BJ (cell line): ENCODE results near the gene NPY4R2. TPM values are rescaled to one million over a fixed set of nuclear protein-coding genes. Genes with fewer than 3 reads are reported as not detected.
"Not testable (repeated sequence)": the region's sequence is repeated elsewhere in the genome, so short reads cannot be mapped to it uniquely, and the experiment has no call there.

Experiments used
- CTCF ChIA-PET: fragments of 350-600 bp; formaldehyde crosslinking; extraction: SDS; loops from one replicate; lab custom pipeline; 2021; ENCODE audit warnings: antibody characterized with exemption, inconsistent platforms; lab: Yijun Ruan, JAX
- POLR2A ChIA-PET: fragments of 300-600 bp; sonication (Branson Sonifier 250); formaldehyde crosslinking; extraction: SDS; loops from one replicate; lab custom pipeline; 2021; ENCODE audit warnings: antibody characterized with exemption; lab: Charles Lee
- DNase-seq: peaks from one replicate; pipeline ENCODE4 v3.0.0-alpha.2; 2011; ENCODE audit warnings: low read depth
- H3K27me3 ChIP-seq: 2 replicates; pipeline ENCODE4 v1.6.0; 2011; ENCODE audit warnings: low read length; ENCODE audit not compliant: control insufficient read depth, insufficient read depth
- H3K36me3 ChIP-seq: 2 replicates; pipeline ENCODE4 v1.5.1; 2011; ENCODE audit warnings: low read length; ENCODE audit not compliant: control insufficient read depth, insufficient read depth
- H3K4me3 ChIP-seq: 2 replicates; pipeline ENCODE4 v1.5.1; 2011; ENCODE audit warnings: low read depth, mild to moderate bottlenecking, control low read depth, low read length
- polyA plus RNA-seq: library from polyadenylated mRNA; depleted of rRNA; stranded (reverse); fragments of >200 nt; gene quantifications from 2 replicates; pipeline ENCODE4 v1.2.3, GENCODE V29; 2011

Gene NPY4R2
- polyA plus RNA-seq, 1 experiment, result 0.04 TPM

DNA sequence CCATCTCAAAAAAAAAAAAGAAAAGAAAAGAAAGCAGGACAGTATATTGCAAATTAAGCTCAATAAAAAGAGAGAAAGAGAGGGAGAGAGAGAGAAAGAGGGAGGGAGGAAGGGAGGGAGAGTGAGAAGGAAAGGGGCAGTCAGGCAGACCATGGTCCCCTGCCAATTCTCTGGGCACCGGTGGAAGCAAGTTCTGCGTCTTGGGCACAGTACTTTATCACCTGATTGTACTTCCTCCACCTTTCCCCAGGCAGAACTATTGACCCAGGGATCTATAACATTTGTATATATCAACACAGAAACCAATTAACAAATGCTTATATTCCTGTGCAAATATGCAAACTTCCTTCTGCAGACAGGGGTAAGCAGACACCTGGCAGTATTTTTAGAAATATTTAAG, 22.4 kb downstream of the NPY4R2 start:
- H3K27me3 ChIP-seq, CTCF ChIA-PET, H3K36me3 ChIP-seq, DNase-seq, POLR2A ChIA-PET, H3K4me3 ChIP-seq: not testable (repeated sequence)

GRCh38 chr10:47941379-47941778, 22.9 kb downstream of the NPY4R2 start:
- H3K27me3 ChIP-seq, POLR2A ChIA-PET, H3K4me3 ChIP-seq, DNase-seq, CTCF ChIA-PET, H3K36me3 ChIP-seq: not testable (repeated sequence)

GRCh38 chr10:47942351-47943019, 24.0 kb downstream of the NPY4R2 start:
- H3K27me3 ChIP-seq, DNase-seq, POLR2A ChIA-PET, H3K4me3 ChIP-seq, CTCF ChIA-PET, H3K36me3 ChIP-seq: not testable (repeated sequence)

GRCh38 chr10:47943328-47943727, 24.9 kb downstream of the NPY4R2 start:
- POLR2A ChIA-PET, result not testable (repeated sequence)

DNA sequence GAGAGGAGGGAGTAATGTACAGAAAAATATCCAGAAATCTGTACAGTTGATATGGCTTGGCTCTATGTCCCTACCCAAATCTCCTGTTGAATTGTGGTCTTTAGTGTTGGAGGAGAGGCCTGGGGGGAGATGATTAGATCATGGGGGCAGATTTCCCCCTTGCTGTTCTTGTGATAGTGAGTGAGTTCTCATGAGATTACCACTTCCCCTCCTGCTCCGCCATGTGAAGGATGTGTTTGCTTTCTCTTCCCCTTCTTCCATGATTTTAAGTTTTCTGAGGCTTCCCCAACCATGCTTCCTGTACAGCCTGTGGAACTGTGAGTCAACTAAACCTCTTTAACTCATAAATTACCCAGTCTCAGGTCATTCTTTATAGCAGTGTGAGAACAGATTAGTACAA, 29.0 kb downstream of the NPY4R2 start:
- POLR2A ChIA-PET, H3K4me3 ChIP-seq: not testable (repeated sequence)

More at GRCh38 chr10:47943328-47943727, 24.9 kb downstream of the NPY4R2 start:
- H3K4me3 ChIP-seq, H3K27me3 ChIP-seq, DNase-seq, H3K36me3 ChIP-seq, CTCF ChIA-PET: not testable (repeated sequence)

DNA sequence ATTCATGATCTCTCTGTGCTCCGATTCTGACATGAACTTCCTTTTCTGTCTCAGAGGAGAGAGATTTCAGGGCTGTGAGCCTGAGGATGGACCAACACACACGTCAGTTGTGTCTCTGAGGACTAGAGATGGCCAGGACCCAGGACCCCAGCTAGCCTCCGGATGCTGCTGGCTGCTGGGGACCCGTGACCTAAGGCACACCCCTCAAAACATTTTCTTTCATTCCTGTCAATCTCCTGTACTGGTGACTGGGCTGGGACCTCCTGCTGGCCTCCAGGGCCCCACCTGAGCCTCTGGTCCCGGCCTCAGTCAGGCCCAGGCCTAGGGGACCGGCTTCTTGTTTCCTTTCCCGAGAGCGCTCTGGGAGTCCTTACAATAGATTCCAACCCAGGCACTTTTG, 38.7 kb downstream of the NPY4R2 start:
- POLR2A ChIA-PET, CTCF ChIA-PET, H3K27me3 ChIP-seq: not testable (repeated sequence)

More for the DNA sequence above, 29.0 kb downstream of the NPY4R2 start:
- CTCF ChIA-PET, H3K36me3 ChIP-seq, H3K27me3 ChIP-seq, DNase-seq: not testable (repeated sequence)

GRCh38 chr10:47959677-47960076, 41.2 kb downstream of the NPY4R2 start:
- POLR2A ChIA-PET, H3K36me3 ChIP-seq, CTCF ChIA-PET, H3K4me3 ChIP-seq, H3K27me3 ChIP-seq, DNase-seq: not testable (repeated sequence)

More for the DNA sequence above, 38.7 kb downstream of the NPY4R2 start:
- H3K4me3 ChIP-seq, H3K36me3 ChIP-seq, DNase-seq: not testable (repeated sequence)

GRCh38 chr10:47960699-47961098, 42.2 kb downstream of the NPY4R2 start:
- H3K36me3 ChIP-seq, CTCF ChIA-PET, H3K4me3 ChIP-seq, H3K27me3 ChIP-seq, POLR2A ChIA-PET, DNase-seq: not testable (repeated sequence)

GRCh38 chr10:47962785-47963184, 44.3 kb downstream of the NPY4R2 start:
- POLR2A ChIA-PET, DNase-seq, H3K4me3 ChIP-seq, CTCF ChIA-PET, H3K36me3 ChIP-seq, H3K27me3 ChIP-seq: not testable (repeated sequence)

DNA sequence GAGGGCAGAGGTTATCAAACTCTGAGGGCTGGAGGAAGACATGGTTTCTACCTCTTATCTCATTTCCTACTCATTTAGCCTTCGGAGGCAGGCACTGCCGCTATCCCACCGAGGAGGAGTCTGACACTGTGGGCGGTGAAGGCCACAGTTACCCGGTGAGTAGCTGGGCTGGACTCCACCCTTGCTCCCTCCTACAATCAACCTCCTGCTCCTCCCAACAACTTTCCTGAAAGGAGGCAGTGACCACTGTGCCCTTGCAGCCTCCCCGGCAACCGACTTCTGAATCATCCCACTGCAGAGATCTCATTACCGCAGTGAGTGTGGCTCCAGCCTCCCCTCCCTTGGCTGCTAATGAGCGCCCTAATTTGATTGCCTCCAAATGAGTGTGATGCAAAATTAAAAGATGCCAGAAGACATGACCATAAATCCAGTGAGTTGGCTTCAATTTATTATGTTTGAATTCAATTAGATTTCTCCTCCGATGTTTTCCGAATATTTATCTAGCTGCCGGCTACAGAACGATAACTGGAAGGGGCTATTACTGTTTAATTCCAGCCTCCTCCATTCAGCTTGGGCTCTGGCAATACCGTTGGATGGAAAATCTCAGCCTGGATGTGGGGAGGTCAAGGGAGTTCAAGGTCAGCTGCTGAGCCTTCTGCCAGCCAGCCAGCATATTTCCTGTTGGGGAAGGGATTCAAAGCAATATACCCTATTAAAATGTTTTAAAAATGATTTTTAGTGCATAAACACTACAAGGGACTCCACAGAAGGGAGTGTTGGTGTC, 46.0 kb downstream of the NPY4R2 start:
- DNase-seq, H3K4me3 ChIP-seq, H3K36me3 ChIP-seq, POLR2A ChIA-PET, H3K27me3 ChIP-seq, CTCF ChIA-PET: not testable (repeated sequence)

- H3K36me3 ChIP-seq, H3K27me3 ChIP-seq, H3K4me3 ChIP-seq, DNase-seq, CTCF ChIA-PET, POLR2A ChIA-PET: not testable (repeated sequence)
Observed at GRCh38 chr10:47968988-47969387, 50.5 kb downstream of the NPY4R2 start.

- DNase-seq, H3K36me3 ChIP-seq, POLR2A ChIA-PET, H3K4me3 ChIP-seq, CTCF ChIA-PET, H3K27me3 ChIP-seq: not testable (repeated sequence)
Observed at GRCh38 chr10:47970047-47970446, 51.6 kb downstream of the NPY4R2 start.

DNA sequence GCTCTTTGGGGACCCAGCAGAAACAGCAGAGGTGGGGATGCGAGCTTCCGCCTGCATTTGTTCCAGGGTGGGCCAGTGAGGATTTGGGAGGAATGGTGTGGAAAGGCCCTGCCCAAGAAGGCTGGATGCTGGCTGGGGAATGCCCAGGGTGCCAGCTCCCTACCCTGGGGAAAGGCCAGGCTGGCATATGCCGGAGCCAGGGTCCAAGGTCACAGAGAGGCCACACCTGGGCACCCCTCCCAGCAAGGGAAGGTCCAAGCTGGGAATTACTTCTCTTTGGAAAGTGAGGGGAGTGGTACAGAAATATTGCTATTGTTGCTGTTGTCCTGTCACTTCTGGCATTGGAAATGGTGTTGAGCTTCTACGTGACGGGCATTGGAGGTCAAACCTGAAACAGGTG, 53.1 kb downstream of the NPY4R2 start:
- H3K27me3 ChIP-seq, POLR2A ChIA-PET, H3K36me3 ChIP-seq, H3K4me3 ChIP-seq, DNase-seq, CTCF ChIA-PET: not testable (repeated sequence)
